ENCODE data around the gene DALRD3.

The DALRD3 gene

GRCh38 chr3:49006408-49007067 lies 11.8 kb downstream of the DALRD3 start:
- TF ChIP-seq TCF4 (CRISPR knock-in tag; IDR thresholded peaks at IDR 0.05; ENCODE audit: borderline replicate concordance) (no peak), TOX (CRISPR knock-in tag; IDR thresholded peaks at IDR 0.05; ENCODE audit: borderline replicate concordance) (no peak), CSDC2 (CRISPR knock-in tag; IDR thresholded peaks at IDR 0.05) (no peak)
- ATAC-seq, result peak; percentile 9

- TF ChIP-seq ZC3H10 (CRISPR knock-in tag; IDR thresholded peaks at IDR 0.05) (no peak), BACH2 (CRISPR knock-in tag; IDR thresholded peaks at IDR 0.05; ENCODE audit: borderline replicate concordance) (no peak), POU6F1 (CRISPR knock-in tag; IDR thresholded peaks at IDR 0.05; ENCODE audit: borderline replicate concordance, low read depth) (no peak), ESRRG (CRISPR knock-in tag; IDR thresholded peaks at IDR 0.05) (no peak), TSHZ2 (CRISPR knock-in tag; IDR thresholded peaks at IDR 0.05) (no peak), OSR1 (CRISPR knock-in tag; IDR thresholded peaks at IDR 0.05) (no peak), ZFP3 (CRISPR knock-in tag; IDR thresholded peaks at IDR 0.05) (no peak), GLIS3 (CRISPR knock-in tag; IDR thresholded peaks at IDR 0.05) (no peak), ISL1 (CRISPR knock-in tag; IDR thresholded peaks at IDR 0.05) (no peak), TCF4 (CRISPR knock-in tag; IDR thresholded peaks at IDR 0.05; ENCODE audit: borderline replicate concordance) (no peak), ZNF70 (CRISPR knock-in tag; IDR thresholded peaks at IDR 0.05) (no peak), CREB5 (CRISPR knock-in tag; IDR thresholded peaks at IDR 0.05; ENCODE audit: low read depth) (no peak), TOX (CRISPR knock-in tag; IDR thresholded peaks at IDR 0.05; ENCODE audit: borderline replicate concordance) (no peak), CSRNP3 (CRISPR knock-in tag; IDR thresholded peaks at IDR 0.05) (no peak), ZNF8 (CRISPR knock-in tag; IDR thresholded peaks at IDR 0.05) (no peak), RARB (CRISPR knock-in tag; IDR thresholded peaks at IDR 0.05) (no peak), CSDC2 (CRISPR knock-in tag; IDR thresholded peaks at IDR 0.05) (no peak), SNAI2 (CRISPR knock-in tag; IDR thresholded peaks at IDR 0.05) (no peak), PATZ1 (CRISPR knock-in tag; IDR thresholded peaks at IDR 0.05; ENCODE audit: borderline replicate concordance) (no peak)
- no peak for ATAC-seq
Observed at GRCh38 chr3:49005998-49006397, 12.4 kb downstream of the DALRD3 start.

- no peak for TF ChIP-seq SNAI2 (CRISPR knock-in tag; IDR thresholded peaks at IDR 0.05)
- no peak for ATAC-seq
Observed at GRCh38 chr3:49005303-49005680, 13.1 kb downstream of the DALRD3 start.

Measured in SK-N-SH treated with all-trans-retinoic acid at 6 μM for 48 hours (cell line).